HepG2 (cell line): Measurements from ENCODE around the gene UBE2M. TPM values are rescaled to one million over a fixed set of nuclear protein-coding genes. Genes with fewer than 3 reads are reported as not detected.

Experiments
- CREB3 ChIP-seq: sonication (generic); formaldehyde crosslinking; IDR thresholded peaks from 2 replicates; pipeline ENCODE4 v1.5.0; 2020; ENCODE audit warnings: missing genetic modification reagents
- FOXM1 ChIP-seq: sonication (generic); formaldehyde crosslinking; IDR thresholded peaks from 2 replicates; pipeline ENCODE4 v1.5.0; 2020; ENCODE audit warnings: missing genetic modification reagents
- LBX2 ChIP-seq: sonication (generic); formaldehyde crosslinking; IDR thresholded peaks from 2 replicates; pipeline ENCODE4 v1.5.0; 2020; ENCODE audit warnings: missing genetic modification reagents, mild to moderate bottlenecking, borderline replicate concordance
- MIER3 ChIP-seq: IDR thresholded peaks from 2 replicates; pipeline ENCODE4 v1.6.1; 2016; ENCODE audit warnings: missing compliant biosample characterization, borderline replicate concordance
- NR2F2 ChIP-seq: IDR thresholded peaks from 2 replicates; pipeline ENCODE4 v1.6.1; 2012; ENCODE audit warnings: low read depth, inconsistent platforms, borderline replicate concordance
- PRDM15 ChIP-seq: sonication (generic); formaldehyde crosslinking; IDR thresholded peaks from 2 replicates; pipeline ENCODE4 v1.4.0; 2020; ENCODE audit warnings: missing genetic modification reagents
- PRPF4 ChIP-seq: fragments of 200-400 bp; formaldehyde crosslinking; IDR thresholded peaks from 2 replicates; pipeline ENCODE4 v1.6.1; 2016; ENCODE audit warnings: low read length, low read depth; ENCODE audit not compliant: poor library complexity, severe bottlenecking
- RCOR2 ChIP-seq: IDR thresholded peaks from 2 replicates; pipeline ENCODE4 v1.6.1; 2016; ENCODE audit warnings: missing biosample characterization, missing genetic modification reagents
- STAT6 ChIP-seq: sonication (generic); formaldehyde crosslinking; IDR thresholded peaks from 2 replicates; pipeline ENCODE4 v1.4.0; 2020; ENCODE audit warnings: missing genetic modification reagents, mild to moderate bottlenecking, borderline replicate concordance
- SUZ12 ChIP-seq: fragments of 150-350 bp; IDR thresholded peaks from 2 replicates; pipeline ENCODE4 v1.6.1; 2014; ENCODE audit warnings: low read depth, low read length
- ZNF205 ChIP-seq: IDR thresholded peaks from 2 replicates; pipeline ENCODE4 v1.6.1; 2018; ENCODE audit warnings: missing biosample characterization, missing genetic modification reagents
- ZNF501 ChIP-seq: sonication (generic); formaldehyde crosslinking; IDR thresholded peaks from 2 replicates; pipeline ENCODE4 v1.5.1; 2020; ENCODE audit warnings: mild to moderate bottlenecking, moderate library complexity, missing genetic modification reagents
- ZNF646 ChIP-seq: sonication (generic); formaldehyde crosslinking; IDR thresholded peaks from 2 replicates; pipeline ENCODE4 v1.9.0; 2021; ENCODE audit warnings: mild to moderate bottlenecking, missing genetic modification reagents
- ZNF709 ChIP-seq: sonication (generic); formaldehyde crosslinking; IDR thresholded peaks from 2 replicates; pipeline ENCODE4 v1.5.0; 2020; ENCODE audit warnings: mild to moderate bottlenecking, missing genetic modification reagents
- ZNF782 ChIP-seq: sonication (generic); formaldehyde crosslinking; IDR thresholded peaks from 2 replicates; pipeline ENCODE4 v1.4.0; 2020; ENCODE audit warnings: missing genetic modification reagents, mild to moderate bottlenecking, borderline replicate concordance
- polyA plus RNA-seq, 8 experiments: library from polyadenylated mRNA; depleted of rRNA in 3 of 8; stranded (reverse) in 7 of 8; unstranded in 1 of 8; fragments of >200 nt; fragmentation: Illumina TruSeq in 4 of 8; extraction: Trizol in 4 of 8; gene quantifications; 2 replicates each; pipeline versions ENCODE4 v1.2.1 to v1.2.3, GENCODE V29; 2011 to 2016; ENCODE audit warnings: low read depth in 4 of 8, missing spikeins in 1 of 8, mixed read lengths in 1 of 8; ENCODE audit not compliant: insufficient read depth in 1 of 8
- total RNA-seq, 5 experiments: library from RNA; depleted of rRNA; stranded (reverse); fragments of >200 nt; fragmentation: Illumina TruSeq; extraction: Trizol; gene quantifications; 2 replicates each; pipeline ENCODE4 v1.2.3, GENCODE V29; 2016; ENCODE audit warnings: low read depth in 1 of 5

UBE2M gene
- total and polyA plus RNA-seq, 2 of the 13 experiments (the other 11 are each of a cell fraction or from before 2014, with no cell fraction given): 36.2 to 50.3 TPM

- TF ChIP-seq PRDM15 (CRISPR knock-in tag) (no peak), ZNF782 (CRISPR knock-in tag) (0 out of 2 replicates have a peak, but pooled peaks have one; percentile 54), ZNF501 (CRISPR knock-in tag) (peak; percentile 73), RCOR2 (CRISPR knock-in tag) (no peak), PRPF4 (no peak), STAT6 (CRISPR knock-in tag) (no peak), MIER3 (CRISPR knock-in tag) (peak; percentile 70), NR2F2 (no peak; the same call in 1 of the 2 replicates), SUZ12 (no peak), FOXM1 (CRISPR knock-in tag) (no peak), ZNF646 (CRISPR knock-in tag) (no peak), CREB3 (no peak), ZNF205 (CRISPR knock-in tag) (no peak), ZNF709 (CRISPR knock-in tag) (no peak), LBX2 (CRISPR knock-in tag) (no peak)
Measured at GRCh38 chr19:58559275-58560006, 1.0 kb upstream of the UBE2M start (continued).
